GM18505 (cell line): ENCODE measurements around the gene SNED1.

Experiments used
- ATAC-seq: cut with Tn5 transposase; IDR thresholded peaks from one replicate; pipeline ENCODE4 v1.9.1; 2021; ENCODE audit not compliant: unreplicated experiment
- POLR2A ChIP-seq: IDR thresholded peaks from 4 replicates; pipeline ENCODE4 v1.6.1; 2011; ENCODE audit warnings: borderline replicate concordance; ENCODE audit not compliant: insufficient read depth, insufficient read length; ENCODE audit errors: extremely low read depth

Gene SNED1

GRCh38 chr2:241131531-241131930 is 133.1 kb downstream of the SNED1 start:
- ATAC-seq: no peak
- no peak for TF ChIP-seq POLR2A

GRCh38 chr2:241132538-241133435 is 134.4 kb downstream of the SNED1 start:
- no peak for TF ChIP-seq POLR2A
- ATAC-seq: no peak

- no peak for TF ChIP-seq POLR2A
- ATAC-seq: no peak
These were observed 135.0 kb downstream of the SNED1 start for GRCh38 chr2:241133436-241133820.

- ATAC-seq: no peak
- no peak for TF ChIP-seq POLR2A
These were observed 136.3 kb downstream of the SNED1 start for GRCh38 chr2:241134711-241135110.

- ATAC-seq: no peak
These were observed 137.3 kb downstream of the SNED1 start for GRCh38 chr2:241135737-241136136.

GRCh38 chr2:241136191-241136590 is 137.8 kb downstream of the SNED1 start:
- TF ChIP-seq POLR2A: no peak
- no peak for ATAC-seq

More at GRCh38 chr2:241135737-241136136, 137.3 kb downstream of the SNED1 start:
- TF ChIP-seq POLR2A: no peak

GRCh38 chr2:241136661-241137260 is 138.3 kb downstream of the SNED1 start:
- ATAC-seq: no peak

GRCh38 chr2:241137276-241138190 is 139.1 kb downstream of the SNED1 start:
- ATAC-seq: no peak

More at GRCh38 chr2:241136661-241137260, 138.3 kb downstream of the SNED1 start:
- no peak for TF ChIP-seq POLR2A

GRCh38 chr2:241138471-241138870 is 140.1 kb downstream of the SNED1 start:
- ATAC-seq: no peak
- TF ChIP-seq POLR2A: no peak

More at GRCh38 chr2:241137276-241138190, 139.1 kb downstream of the SNED1 start:
- TF ChIP-seq POLR2A: no peak

- ATAC-seq: no peak
- TF ChIP-seq POLR2A: no peak
These were observed 141.4 kb downstream of the SNED1 start for GRCh38 chr2:241139531-241140444.

GRCh38 chr2:241140445-241140840 is 142.0 kb downstream of the SNED1 start:
- ATAC-seq: no peak
- TF ChIP-seq POLR2A: no peak

- no peak for TF ChIP-seq POLR2A
- ATAC-seq: no peak
These were observed 142.9 kb downstream of the SNED1 start for GRCh38 chr2:241141214-241141770.
